ENCODE results near the gene PHF13.
"Not testable (repeated sequence)": the region's sequence is repeated elsewhere in the genome, so short reads cannot be mapped to it uniquely, and the experiment has no call there.

Gene PHF13

DNA sequence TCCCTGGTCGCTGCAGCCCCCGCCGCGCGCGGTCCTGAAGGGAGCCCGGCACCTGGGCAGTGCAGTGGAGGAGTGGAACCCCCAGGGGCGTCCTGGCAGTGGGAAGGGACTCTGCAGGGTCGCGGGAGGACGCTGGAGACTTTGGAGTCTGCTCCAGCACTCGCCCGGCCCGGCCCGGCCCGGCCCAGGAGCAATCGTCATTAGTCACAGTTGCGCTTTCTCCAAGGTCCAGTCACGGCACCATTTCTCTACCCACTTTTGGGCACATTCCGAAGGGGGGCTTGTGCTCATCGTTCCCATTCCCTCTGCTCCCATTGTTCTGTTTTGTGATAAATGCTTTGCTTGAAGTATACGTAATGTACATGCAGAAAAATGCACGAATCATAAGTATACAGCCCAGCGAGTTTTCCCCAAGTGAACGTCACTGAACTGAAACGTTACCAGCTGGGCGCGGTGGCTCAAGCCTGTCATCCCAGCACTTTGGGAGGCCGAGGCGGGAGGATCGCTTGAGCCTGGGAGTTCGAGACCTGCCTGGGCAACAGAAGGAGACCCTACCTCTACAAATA, 12.1 kb downstream of the PHF13 start:
- peak in 5 of 56 donors; percentile 7 to 58 (median 40) for DNase-seq

DNA sequence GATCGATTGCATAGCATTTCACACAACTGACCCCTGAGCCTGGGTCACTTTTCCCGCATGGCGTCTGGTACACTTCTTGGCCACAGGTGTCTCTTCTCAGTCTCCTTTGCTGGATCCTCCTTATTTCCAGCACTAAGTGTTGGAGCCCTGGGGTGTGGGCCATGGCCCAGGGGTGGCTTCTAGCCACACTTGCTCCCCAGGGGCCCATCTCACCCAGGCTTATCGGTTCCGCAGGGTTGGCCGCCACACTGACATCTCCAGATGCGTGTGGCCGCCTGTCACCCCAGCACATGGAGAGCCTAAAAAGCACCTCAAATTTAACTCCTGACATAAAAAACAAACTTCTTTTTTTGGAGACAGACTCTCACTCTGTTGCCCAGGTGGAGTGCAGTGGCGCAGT, 13.5 kb downstream of the PHF13 start:
- DNase-seq: no peak

DNA sequence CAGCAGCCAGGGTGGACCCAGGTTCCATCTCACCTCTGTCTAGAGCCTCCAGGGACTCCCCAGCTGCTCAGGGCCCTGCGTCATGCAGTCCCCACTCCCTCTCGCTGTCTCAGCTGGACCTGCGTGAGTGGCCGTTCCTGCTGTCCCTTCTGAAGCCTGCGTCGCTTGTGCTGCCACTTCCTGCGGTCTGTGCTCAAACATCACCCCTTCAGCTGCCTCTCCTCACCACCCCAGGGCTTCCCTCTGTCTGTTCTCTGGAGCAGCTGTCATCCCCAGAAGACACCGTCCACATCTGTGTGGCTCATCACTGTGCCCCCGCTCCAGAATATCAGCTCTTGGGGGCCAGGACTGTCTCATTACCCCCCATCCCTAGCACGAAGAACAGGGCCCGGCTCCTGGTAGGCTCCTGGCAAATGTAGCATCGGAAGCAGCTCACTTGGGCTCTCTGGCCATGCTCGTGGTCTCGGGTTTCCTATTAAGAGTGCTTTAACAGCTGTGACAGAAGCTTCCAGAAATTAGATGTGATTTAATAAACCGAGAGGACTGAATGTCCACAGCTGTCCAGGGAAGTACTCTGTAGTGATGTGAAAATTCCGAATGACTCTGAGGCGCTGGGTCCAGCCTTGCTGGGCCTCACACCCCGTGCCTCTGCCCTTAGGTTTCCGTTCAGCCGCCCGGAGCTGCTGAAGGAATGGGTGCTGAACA, 14.5 kb downstream of the PHF13 start:
- no peak for DNase-seq

DNA sequence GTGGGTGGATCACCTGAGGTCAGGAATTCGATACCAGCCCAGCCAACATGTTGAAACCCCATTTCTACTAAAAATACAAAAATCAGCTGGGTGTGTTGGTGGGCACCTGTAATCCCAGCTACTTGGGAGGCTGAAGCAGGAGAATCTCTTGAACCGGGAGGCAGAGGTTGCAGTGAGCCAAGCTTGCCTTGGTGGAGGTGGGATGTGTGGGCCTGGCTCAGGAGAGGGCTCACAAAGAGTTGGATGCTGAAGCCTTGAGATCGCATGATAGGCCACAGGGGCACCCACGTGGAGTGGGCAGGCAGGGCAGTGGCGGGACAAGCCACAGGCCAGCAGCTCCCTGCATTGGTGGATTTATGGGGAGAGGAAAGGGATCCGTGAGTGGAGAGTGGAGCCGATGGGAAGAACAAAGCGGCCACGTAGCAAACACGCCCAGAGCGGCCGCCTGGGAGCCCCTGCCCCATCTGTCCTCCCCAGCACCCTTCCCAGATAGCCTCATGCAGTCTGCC, 15.5 kb downstream of the PHF13 start:
- no peak for DNase-seq

DNA sequence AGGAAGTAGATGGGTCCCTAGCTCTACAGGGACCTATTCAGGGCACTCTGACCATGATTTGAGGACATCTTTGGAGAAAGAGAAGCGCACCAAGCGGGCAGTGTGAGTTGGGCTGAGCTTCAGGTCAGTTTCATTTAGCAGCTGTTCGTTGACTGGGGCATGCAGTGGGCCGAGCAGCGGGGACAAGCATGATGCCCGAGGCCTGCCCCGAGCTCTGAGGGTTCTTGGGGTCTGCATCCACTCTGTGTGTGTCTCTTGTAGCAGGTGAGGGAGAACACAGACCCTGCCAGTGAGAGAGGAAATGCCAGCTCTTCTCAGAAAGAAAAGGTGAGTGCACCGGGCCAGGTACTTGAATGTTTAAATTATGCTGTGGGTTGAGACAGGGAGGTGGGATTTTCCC, 16.5 kb downstream of the PHF13 start:
- no peak for DNase-seq

DNA sequence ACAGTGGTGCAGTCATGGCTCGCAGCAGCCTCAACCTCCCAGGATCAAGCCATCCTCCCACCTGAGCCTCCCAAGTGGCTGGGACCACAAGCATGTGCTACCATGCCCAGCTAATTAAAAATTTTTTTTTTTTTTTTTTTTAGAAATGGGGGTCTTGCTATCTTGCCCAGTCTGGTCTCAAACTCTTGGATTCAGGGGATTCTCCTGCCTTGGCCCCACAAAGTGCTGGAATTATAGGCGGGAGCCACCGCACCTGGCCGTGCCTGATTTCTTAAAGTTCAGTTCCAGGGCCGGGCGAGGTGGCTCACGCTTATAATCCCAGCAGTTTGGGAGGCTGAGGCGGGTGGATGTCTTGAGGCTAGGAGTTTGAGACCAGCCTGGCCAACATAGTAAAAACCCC, 17.5 kb downstream of the PHF13 start:
- DNase-seq: no peak

DNA sequence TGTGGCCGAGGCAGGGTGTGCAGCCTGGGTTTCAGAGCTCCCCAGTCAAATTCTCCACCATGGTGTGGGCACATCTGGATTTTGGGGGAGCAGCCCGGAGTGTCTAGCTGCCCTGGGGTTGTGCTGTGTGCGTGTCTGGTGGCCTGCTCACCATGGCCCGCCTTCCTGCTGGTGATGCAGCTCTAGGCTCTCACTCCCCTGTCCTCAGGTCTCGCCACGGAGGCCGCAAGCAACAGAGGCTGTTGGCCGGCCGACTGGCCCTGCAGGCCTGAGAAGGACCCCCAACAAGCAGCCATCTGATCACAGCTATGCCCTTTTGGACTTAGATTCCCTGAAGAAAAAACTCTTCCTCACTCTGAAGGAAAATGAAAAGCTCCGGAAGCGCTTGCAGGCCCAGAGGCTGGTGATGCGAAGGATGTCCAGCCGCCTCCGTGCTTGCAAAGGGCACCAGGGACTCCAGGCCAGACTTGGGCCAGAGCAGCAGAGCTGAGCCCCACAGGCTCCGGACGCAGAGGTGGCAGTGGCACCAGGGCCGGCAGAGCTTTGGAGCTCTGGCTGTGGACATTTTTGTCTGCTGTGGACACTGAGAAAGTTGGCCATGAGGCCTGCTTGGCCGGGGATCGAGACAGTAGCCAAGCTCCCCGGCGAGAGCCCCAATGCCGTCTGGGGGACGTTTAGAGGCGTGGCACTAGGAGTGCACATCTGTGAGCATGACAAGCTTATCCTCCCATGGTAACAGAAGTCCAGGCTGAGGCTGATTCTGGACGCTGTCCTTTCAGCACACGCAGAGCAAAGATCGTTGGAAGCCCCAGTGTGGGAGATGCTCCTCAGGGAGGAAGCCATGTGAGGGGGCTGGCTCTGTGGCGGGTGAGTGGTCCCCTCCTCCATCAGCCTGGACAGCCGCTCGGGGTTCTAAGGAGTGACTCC, 19.3 kb downstream of the PHF13 start:
- no peak for DNase-seq

DNA sequence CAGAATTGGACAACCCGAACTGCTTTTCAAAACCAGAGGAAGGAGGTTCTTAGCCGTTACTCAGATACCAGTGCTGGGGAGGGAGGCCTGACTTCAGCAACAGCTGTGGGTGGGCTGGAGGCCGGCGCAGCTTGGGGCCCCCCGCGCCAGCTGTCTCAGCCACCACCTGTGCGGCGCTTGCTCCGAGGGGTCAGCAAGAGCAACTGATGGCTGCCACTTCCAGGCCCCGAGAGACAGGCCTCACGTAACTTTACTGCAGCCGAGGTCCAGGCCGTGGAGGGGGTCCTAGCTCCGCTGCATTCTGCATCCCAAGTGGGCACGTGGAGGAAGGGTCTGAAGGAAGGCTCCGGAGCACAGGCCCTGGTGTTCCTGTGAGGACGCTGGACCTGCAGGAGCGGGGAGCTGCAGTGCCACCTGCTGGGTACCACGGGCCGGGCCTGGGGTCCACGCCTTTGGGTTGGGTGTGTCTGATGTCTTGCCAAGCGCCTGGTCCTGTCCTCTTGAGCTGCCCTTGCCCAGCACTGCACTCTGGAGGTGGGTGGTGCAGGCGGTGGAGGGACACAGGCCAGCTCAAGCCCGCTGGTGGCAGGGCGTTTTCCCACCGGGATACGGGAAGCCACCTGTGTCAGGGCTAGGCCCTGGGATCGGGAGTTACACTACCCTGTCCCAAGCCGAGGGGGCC, 21.0 kb downstream of the PHF13 start:
- DNase-seq: peak in 10 of 56 donors; percentile 4 to 41 (median 12)

DNA sequence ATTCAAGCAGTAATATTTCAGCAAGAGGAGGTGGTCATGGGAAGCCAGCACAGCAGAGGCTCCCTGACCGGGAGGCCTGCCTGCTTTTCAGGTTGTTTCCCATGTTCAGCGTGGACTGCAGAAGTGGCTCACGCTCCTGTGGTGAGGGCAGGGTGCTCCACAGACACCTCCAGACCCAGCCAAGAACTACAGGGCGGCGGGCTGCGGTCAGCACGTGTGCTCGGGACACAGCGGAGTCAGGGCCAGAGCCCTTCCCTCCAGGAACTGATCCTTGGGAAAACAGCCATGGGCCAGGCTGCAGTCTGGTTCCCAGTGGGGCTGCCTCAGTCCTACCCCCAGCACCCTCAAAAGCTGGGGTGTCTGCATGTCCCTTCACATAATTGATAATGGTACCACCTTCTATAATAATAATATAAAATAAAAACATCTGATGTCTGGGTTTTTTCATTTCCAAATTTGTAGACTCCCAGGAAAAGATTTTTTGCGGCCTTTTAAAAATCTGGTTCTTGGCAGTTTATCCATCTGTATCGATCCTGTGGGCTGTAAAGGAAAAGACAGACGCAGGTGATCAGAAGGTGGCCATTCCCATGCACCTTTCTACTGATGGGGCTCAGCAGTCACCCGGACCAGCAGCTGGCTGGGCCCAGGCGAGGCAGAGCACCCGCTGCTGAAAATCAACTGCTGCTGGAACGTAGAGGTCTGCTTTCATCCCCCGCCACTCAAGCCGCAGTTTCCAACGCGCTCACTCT, 21.8 kb downstream of the PHF13 start:
- DNase-seq: no peak

DNA sequence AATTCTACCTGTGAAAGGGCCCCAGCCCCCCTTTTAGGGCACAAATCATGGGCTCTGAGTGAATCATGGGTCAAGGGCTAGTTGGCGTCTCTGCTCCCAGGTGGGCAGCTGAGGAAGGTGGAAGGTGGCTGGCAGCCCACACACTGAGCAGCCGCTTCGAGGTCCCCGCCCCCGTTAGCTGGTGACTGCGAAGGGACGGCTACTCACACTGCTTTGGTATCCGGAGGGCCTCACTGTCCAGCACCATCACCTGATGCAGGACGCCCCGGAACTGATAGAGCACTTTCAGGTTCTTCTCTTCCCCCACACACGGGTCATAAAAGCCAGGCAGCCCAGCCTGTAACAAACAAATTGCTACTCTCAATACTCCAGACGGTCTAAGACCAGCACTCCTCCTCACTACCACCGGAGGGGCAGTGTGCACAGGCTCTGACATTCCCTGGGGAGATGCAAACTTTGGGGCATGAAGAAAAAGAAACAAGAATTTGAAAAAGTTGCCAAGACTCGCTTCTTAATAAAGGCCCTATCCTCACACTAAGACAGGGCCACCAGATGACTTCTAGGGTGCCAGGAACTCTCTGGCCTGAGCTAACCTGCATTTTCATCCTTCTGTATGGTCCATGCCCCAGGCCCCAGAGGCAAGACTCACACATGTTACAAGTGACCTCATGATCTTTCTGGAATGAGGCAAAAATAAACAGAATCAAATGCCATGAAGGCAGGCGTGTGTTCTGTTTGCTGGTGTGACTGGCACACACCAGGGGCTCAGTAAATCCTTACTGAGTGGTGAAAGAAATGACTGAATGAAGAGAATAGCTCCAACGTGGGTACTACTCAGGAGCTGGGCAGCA, 22.6 kb downstream of the PHF13 start:
- DNase-seq: no peak

DNA sequence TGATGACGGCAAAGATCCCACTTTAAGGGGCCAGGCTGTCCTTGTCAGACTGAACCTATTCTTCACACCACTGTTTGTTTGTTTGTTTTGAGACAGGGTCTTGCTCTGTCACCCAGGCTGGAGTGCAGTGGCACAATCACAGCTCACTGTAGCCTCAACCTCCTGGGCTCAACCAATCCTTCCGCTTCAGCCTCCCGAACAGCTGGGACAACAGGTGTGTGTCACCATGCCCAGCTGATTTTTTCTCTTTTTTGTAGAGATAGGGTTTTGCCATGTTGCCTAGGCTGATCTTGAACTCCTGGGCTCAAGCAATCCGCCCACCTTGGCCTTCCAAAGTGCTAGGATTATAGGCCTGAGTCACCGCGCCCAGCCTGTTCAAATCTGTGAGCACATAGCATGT, 23.2 kb downstream of the PHF13 start:
- not testable (repeated sequence) for DNase-seq

DNA sequence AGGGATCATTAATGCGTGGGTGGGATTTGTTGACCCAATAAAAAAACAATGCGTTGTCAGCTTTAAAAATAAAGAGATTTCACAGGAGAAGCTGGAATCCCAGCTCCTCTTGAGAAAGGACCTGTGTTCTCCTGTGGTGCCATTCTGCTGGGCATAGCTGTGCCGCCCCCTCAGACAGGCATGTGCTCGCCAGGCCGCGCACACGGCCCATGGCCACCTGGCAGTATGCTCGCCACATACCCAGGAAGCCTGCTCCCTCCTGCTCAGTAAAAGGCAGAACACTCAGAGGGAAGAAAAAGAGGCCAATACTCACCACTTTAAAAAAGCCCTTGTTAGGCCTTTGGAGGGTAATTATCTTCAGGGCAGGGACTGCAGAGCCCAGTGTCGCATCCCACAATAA, 24.2 kb downstream of the PHF13 start:
- DNase-seq: no peak

DNA sequence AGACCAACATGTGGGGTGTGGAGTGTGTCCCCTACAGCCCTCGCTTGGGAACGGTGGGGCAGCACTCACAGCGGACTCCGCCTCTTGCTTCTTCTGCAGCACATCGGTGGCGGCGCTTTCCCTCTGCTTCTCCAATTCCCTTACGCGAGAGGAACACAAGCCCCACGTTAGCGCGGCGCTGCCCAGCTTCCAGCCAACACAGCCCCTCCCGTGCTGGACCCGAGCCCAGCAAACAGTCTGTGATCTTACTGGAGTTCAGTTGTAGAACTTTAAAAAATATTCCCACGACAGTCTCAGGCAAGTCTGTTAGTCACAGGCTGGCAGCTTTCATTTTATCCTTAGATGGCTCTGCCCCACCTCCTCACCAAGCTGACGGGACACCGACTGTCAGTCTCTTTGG, 24.7 kb downstream of the PHF13 start:
- DNase-seq: peak in 40 of 56 donors; percentile 3 to 78 (median 38)

DNA sequence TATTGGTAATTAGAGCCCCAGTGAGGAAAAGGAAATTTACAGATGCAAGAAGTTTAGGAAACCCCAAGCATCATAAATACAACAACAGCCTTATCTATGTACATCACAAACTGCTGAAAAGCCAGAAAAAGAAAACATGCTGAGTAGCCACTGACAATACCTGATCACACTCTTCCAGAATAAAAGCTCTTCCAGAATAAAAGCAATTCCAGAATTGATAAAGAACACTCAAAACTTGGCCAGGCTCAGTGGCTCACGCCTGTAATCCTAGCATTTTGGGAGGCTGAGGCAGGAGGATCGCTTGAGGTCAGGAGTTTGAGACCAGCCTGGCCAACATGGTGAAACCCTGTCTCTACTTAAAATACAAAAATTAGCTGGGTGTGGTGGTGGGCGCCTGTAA, 27.3 kb downstream of the PHF13 start:
- DNase-seq: not testable (repeated sequence)

DNA sequence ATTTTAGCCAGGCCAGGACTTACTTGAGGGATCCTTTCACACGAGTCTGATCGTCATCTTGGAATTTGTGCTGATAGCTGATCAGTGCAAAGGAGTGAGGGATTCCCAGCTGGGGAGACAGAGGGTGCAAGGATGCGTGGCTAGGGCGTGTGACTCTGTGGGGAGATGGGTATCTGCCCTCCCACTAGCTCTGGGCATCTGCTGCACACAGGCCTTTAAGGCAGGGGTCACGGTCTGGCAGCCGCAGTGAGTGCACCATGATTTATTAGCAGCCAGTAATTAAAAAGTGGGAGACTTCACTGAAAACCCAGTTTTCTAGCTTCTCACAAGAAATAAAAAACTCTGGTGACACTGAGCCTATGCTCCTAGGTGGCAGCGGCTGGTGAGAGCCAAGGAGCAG, 31.5 kb downstream of the PHF13 start:
- DNase-seq: no peak

DNA sequence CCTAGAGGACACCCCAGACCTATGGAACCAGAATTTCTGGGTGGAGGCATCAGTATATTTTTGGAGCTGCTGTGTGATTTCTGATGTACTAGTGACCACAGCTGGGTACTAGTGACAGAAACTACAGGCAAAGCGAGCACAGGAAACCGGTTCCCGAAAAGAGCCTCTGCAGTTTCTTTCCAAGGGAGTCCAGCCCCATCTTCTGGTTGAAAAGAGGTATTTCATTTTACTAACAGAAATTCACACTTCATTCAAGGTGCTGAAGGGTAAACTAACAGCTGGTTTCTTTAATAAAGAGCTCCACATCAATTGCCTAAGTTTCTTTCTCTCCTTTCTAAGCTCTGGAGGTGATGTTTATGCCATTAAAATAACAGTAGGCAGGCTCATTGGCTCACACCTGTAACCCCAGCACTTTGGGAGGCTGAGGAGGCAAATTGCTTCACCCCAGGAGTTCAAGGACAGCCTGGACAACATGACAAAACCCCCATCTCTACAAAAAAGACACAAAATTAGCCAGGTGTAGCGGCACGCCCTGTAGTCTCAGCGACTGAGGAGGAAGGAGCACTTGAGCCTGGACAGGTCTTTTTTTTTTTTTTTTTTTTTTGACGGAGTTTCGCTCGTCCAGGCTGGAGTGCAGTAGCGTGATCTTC, 33.1 kb downstream of the PHF13 start:
- peak in 7 of 56 donors; percentile 1 to 35 (median 7) for DNase-seq

DNA sequence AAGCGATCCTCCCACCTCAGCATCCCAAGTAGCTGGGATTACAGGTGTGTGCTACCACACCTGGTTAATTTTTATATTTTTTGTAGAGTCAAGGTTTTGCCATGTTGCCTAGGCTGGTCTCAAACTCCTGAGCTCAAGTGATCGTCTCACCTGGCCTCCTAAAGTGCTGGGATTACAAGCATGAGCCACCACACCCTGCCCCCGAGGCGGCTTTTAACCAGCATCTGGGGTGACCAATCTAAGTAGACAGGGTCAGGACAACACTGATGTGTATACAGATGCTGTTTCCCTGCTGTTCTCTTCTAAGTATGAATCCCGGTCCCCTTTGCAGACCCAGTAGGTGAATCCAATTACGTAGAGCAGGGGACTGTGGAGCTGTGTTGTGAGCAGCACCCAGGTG, 35.0 kb downstream of the PHF13 start:
- no peak for DNase-seq

DNA sequence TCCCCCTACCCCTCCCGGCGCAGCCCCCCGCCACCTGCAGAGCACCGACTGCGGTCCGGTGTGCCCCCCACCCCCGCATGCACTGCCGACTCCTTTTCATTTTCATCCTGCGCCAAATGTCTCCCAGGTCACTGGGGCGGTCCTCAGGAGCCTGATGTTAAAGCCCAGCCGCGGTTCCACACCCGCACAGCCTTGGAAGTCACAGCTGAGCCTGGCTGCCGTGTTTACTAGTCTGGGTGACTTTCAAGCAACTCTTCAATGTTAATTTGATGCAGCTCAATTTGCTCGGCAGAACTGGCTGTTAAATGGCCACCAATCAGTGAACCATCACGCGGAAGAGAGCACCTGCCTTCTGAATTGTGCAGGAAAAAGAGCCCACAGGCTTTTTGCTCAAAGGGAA, 38.4 kb downstream of the PHF13 start:
- DNase-seq: no peak

DNA sequence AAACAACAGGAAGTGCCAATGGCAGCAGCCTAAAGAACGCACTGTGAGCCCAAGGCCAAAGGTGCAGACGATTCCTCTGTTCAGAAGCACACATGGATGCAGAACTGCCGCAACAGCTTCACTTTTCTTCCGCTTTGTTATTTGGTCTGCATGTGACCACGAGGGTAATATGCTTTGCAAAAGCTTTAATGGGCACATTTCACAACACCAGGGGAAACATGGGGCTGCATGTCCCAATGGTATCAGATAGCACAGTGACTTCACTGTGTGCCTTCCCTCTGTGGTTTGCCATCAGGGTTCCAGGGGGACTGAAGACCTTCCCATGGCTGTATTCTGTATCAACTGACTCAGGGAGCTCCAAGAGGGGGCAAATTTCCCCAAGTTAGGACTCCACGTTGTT, 39.5 kb downstream of the PHF13 start:
- no peak for DNase-seq
